Prostate gland (tissue), 2 donors: ENCODE results near the gene NTM.

Experiments used
- POLR2A ChIP-seq: fragments of 450-650 bp; IDR thresholded peaks from one replicate; pipeline ENCODE4 v1.6.1; 2016; ENCODE audit warnings: antibody characterized with exemption, mild to moderate bottlenecking
- POLR2AphosphoS5 ChIP-seq: sonication (generic); formaldehyde crosslinking; IDR thresholded peaks from one replicate; pipeline ENCODE4 v1.6.1; 2017; ENCODE audit warnings: antibody characterized with exemption
- TF ChIP-seq, protein P1 (sequence below), 4 experiments: fragments of 200-600 bp in 2 of 4; fragments of 450-650 bp in 2 of 4; sonication (generic) in 2 of 4; IDR thresholded peaks; 1 replicate in 3 of 4; 2 replicates in 1 of 4; pipeline ENCODE4 v1.5.1; 2016 to 2019; ENCODE audit warnings: antibody characterized with exemption in 4 of 4, mild to moderate bottlenecking in 2 of 4, moderate library complexity in 2 of 4

DNA sequence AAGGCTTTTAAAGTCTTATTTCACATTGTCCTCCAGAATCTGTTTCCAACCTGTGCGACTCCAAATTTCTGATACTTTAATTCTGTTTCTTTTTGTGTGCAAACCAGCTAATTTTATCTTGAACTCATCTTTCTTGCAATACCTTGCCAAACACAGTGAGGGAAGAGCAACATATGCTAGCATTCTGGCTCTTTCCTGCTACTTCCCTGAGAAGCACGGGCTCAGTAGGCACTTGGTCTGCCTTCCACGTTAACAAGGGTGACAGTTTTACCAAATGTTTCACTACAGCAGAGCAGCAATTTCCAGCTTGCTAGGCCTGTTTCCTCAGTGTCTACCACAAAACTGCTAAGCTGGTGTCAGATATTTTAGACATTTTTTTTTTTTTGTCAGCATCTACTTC lies 405.8 kb downstream of the NTM start:
- TF ChIP-seq, protein P1, sequence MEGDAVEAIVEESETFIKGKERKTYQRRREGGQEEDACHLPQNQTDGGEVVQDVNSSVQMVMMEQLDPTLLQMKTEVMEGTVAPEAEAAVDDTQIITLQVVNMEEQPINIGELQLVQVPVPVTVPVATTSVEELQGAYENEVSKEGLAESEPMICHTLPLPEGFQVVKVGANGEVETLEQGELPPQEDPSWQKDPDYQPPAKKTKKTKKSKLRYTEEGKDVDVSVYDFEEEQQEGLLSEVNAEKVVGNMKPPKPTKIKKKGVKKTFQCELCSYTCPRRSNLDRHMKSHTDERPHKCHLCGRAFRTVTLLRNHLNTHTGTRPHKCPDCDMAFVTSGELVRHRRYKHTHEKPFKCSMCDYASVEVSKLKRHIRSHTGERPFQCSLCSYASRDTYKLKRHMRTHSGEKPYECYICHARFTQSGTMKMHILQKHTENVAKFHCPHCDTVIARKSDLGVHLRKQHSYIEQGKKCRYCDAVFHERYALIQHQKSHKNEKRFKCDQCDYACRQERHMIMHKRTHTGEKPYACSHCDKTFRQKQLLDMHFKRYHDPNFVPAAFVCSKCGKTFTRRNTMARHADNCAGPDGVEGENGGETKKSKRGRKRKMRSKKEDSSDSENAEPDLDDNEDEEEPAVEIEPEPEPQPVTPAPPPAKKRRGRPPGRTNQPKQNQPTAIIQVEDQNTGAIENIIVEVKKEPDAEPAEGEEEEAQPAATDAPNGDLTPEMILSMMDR (IDR thresholded peaks at IDR 0.05) = no peak
- TF ChIP-seq POLR2AphosphoS5 (no peak), POLR2A (no peak)
